Transverse colon (tissue), 4 donors: ENCODE data around the gene CERS1. TPM values are rescaled to one million over a fixed set of nuclear protein-coding genes. Genes with fewer than 3 reads are reported as not detected.

ENCODE experiments used
- DNase-seq: peaks from one replicate; pipeline ENCODE4 v3.0.0-alpha.2; 2019
- H3K27ac ChIP-seq, 4 donors: fragments of 200-600 bp; sonication (generic); 2 replicates each; pipeline ENCODE4 v1.5.1; 2016 to 2018; ENCODE audit warnings: inconsistent platforms in 4 of 4
- H3K27me3 ChIP-seq: fragments of 200-600 bp; sonication (generic); 2 replicates; pipeline ENCODE4 v1.5.1; 2017; ENCODE audit warnings: inconsistent platforms
- H3K36me3 ChIP-seq, 4 donors: fragments of 200-600 bp; sonication (generic); 2 replicates each; pipeline ENCODE4 v1.5.1; 2017 to 2019; ENCODE audit warnings: inconsistent platforms in 4 of 4
- H3K4me1 ChIP-seq, 4 donors: fragments of 200-600 bp; sonication (generic); 2 replicates each; pipeline ENCODE4 v1.5.1; 2017 to 2020; ENCODE audit warnings: inconsistent platforms in 4 of 4
- H3K4me3 ChIP-seq, 4 donors: fragments of 200-600 bp; sonication (generic); 1 replicate in 1 of 4; 2 replicates in 3 of 4; pipeline versions ENCODE4 v1.5.1 to v1.6.1; 2017 to 2019; ENCODE audit warnings: inconsistent platforms in 4 of 4
- H3K9me3 ChIP-seq, 2 donors: fragments of 200-600 bp; sonication (generic); 2 replicates each; pipeline ENCODE4 v1.5.1; 2017 to 2019; ENCODE audit warnings: inconsistent platforms in 2 of 2
- EP300 ChIP-seq: sonication (generic); formaldehyde crosslinking; IDR thresholded peaks from one replicate; pipeline ENCODE4 v1.6.1; 2017; ENCODE audit warnings: antibody characterized with exemption, low read depth
- POLR2A ChIP-seq: fragments of 450-650 bp; IDR thresholded peaks from one replicate; pipeline ENCODE4 v1.6.1; 2016; ENCODE audit warnings: antibody characterized with exemption, mild to moderate bottlenecking, moderate library complexity
- POLR2AphosphoS5 ChIP-seq, 3 donors: sonication (generic); formaldehyde crosslinking; IDR thresholded peaks; one replicate each; pipeline ENCODE4 v1.6.1; 2016; ENCODE audit warnings: antibody characterized with exemption in 3 of 3
- WGBS, 2 donors: methylation state at CpG; one replicate each; pipeline ENCODE4 v1.1.5; 2018; ENCODE audit warnings: low coverage in 1 of 2; 5-methylcytosine and 5-hydroxymethylcytosine counted together
- in situ Hi-C, 4 donors: fragments of 200-750 bp; cut with MboI; loops; one replicate each; pipeline versions ENCODE4 v1.15.0 to v1.15.1; 2017; ENCODE audit warnings: low sequenced_read_pairs in 3 of 4, low pct_ligation_motif_present in 1 of 4, low pct_unique_long_range_greater_than_20kb in 1 of 4
- intact Hi-C: fragments of 100-400 bp; cut with DNase I; formaldehyde crosslinking; loops from one replicate; pipeline ENCODE4 v1.15.1; 2023; ENCODE audit warnings: low total_unique reads
- total RNA-seq, 4 donors: library from RNA; depleted of rRNA; stranded (reverse); fragments of >200 nt; gene quantifications; one replicate each; pipeline ENCODE4 v1.1.0, GENCODE V29; 2016
- TF ChIP-seq, protein P1 (sequence below), 5 experiments: fragments of 200-600 bp in 3 of 5; fragments of 450-650 bp in 2 of 5; sonication (generic) in 3 of 5; IDR thresholded peaks; 1 replicate in 2 of 5; 2 replicates in 3 of 5; pipeline ENCODE4 v1.5.1; 2016 to 2017; ENCODE audit warnings: antibody characterized with exemption in 5 of 5, inconsistent platforms in 3 of 5, mild to moderate bottlenecking in 2 of 5, moderate library complexity in 1 of 5

Gene CERS1
- total RNA-seq, 4 donors from 2014 or later = not detected

DNA sequence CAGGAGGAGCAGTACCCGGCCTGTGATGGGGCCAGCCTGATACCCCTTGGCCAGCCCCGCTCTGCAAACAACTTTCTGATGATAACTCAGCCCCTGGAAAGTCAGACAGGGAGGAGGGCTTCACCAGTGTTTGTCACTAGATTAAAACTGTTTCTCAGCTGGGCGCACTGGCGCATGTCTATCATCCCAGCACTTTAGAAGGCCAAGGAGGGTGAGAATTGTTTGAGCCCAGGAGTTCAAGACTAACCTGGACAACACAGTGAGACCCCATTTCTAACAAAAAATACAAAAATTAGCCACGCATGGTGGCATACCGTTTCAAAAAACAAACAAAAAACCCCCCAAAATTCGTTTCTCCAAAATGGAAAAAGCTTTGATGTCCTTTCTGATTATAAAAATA lies 5.5 kb upstream of the CERS1 start:
- Histone ChIP-seq H3K4me1 (peaks cover 0 to under 1% (median 0%) of the 10 kb centered on the region in 4 donors), H3K27ac (no peak overlapping the region), H3K36me3 (peaks cover 0 to 22% (median 3%) of the 10 kb centered on the region in 4 donors), H3K4me3 (no peak overlapping the region), H3K27me3 (peaks cover 12% of the 10 kb centered on the region), H3K9me3 (no peaks in the 10 kb centered on the region)
- in situ Hi-C loops (no loop called here), intact Hi-C loops (no loop called here)
- WGBS, 2 donors = 91 to 93% methylated on average over 3 to 7 of the region's 7 CpGs
- no peak for TF ChIP-seq POLR2AphosphoS5 (IDR thresholded peaks at IDR 0.05)
- no peak for TF ChIP-seq POLR2A
- TF ChIP-seq EP300 = no peak
- TF ChIP-seq, protein P1, sequence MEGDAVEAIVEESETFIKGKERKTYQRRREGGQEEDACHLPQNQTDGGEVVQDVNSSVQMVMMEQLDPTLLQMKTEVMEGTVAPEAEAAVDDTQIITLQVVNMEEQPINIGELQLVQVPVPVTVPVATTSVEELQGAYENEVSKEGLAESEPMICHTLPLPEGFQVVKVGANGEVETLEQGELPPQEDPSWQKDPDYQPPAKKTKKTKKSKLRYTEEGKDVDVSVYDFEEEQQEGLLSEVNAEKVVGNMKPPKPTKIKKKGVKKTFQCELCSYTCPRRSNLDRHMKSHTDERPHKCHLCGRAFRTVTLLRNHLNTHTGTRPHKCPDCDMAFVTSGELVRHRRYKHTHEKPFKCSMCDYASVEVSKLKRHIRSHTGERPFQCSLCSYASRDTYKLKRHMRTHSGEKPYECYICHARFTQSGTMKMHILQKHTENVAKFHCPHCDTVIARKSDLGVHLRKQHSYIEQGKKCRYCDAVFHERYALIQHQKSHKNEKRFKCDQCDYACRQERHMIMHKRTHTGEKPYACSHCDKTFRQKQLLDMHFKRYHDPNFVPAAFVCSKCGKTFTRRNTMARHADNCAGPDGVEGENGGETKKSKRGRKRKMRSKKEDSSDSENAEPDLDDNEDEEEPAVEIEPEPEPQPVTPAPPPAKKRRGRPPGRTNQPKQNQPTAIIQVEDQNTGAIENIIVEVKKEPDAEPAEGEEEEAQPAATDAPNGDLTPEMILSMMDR (IDR thresholded peaks at IDR 0.05) = no peak
- DNase-seq = no peak

- no peak for TF ChIP-seq POLR2A
- no peak for TF ChIP-seq EP300
- TF ChIP-seq, protein P1 (IDR thresholded peaks at IDR 0.05) = no peak
- no peak for TF ChIP-seq POLR2AphosphoS5 (IDR thresholded peaks at IDR 0.05)
Observed at GRCh38 chr19:18900700-18901481, 4.9 kb upstream of the CERS1 start.

GRCh38 chr19:18899624-18900560 lies 3.9 kb upstream of the CERS1 start:
- Histone ChIP-seq H3K36me3 (peaks cover 0 to 21% (median 3%) of the 10 kb centered on the region in 4 donors), H3K4me1 (peaks cover 0 to 13% (median 8%) of the 10 kb centered on the region in 4 donors), H3K4me3 (no peak overlapping the region), H3K27ac (no peak overlapping the region), H3K9me3 (no peaks in the 10 kb centered on the region), H3K27me3 (peaks cover 24% of the 10 kb centered on the region)
- in situ Hi-C loops (no loop called here), intact Hi-C loops (no loop called here)
- TF ChIP-seq POLR2A (no peak), EP300 (no peak), POLR2AphosphoS5 (IDR thresholded peaks at IDR 0.05) (no peak)
- TF ChIP-seq, protein P1 (IDR thresholded peaks at IDR 0.05) = no peak
- 90 to 93% methylated on average over 6 to 20 of the region's 20 CpGs for WGBS, 2 donors
- no peak for DNase-seq

More at GRCh38 chr19:18900700-18901481, 4.9 kb upstream of the CERS1 start:
- 87 to 94% methylated on average over 3 to 16 of the region's 17 CpGs for WGBS, 2 donors
- in situ Hi-C loops = no loop called here
- Histone ChIP-seq H3K27me3 (peaks cover 16% of the 10 kb centered on the region), H3K4me1 (peaks cover 0 to 5% (median 0%) of the 10 kb centered on the region in 4 donors), H3K27ac (no peak overlapping the region), H3K4me3 (no peak overlapping the region), H3K9me3 (no peaks in the 10 kb centered on the region), H3K36me3 (peaks cover 0 to 22% (median 3%) of the 10 kb centered on the region in 4 donors)
- intact Hi-C loops = no loop called here
- no peak for DNase-seq
